SK-N-SH treated with all-trans-retinoic acid at 6 μM for 48 hours (cell line): ENCODE measurements around the gene PSMC1.

Experiments
- ATAC-seq: fragments of 200-7000 bp; cut with Tn5 transposase; 3 replicates; pipeline ENCODE4 v1.9.1; 2020; ENCODE audit warnings: mild to moderate bottlenecking, moderate library complexity
- CSDC2 ChIP-seq: fragments of 250-450 bp; sonication (Bioruptor Pico); IDR thresholded peaks from 2 replicates; pipeline ENCODE4 v1.5.0; 2020; ENCODE audit warnings: mild to moderate bottlenecking, moderate library complexity
- ESRRG ChIP-seq: fragments of 250-450 bp; sonication (Bioruptor Pico); IDR thresholded peaks from 2 replicates; pipeline ENCODE4 v1.6.1; 2021; ENCODE audit warnings: mild to moderate bottlenecking
- GLIS3 ChIP-seq: fragments of 250-450 bp; sonication (Bioruptor Pico); IDR thresholded peaks from 2 replicates; pipeline ENCODE4 v1.5.0; 2020; ENCODE audit warnings: mild to moderate bottlenecking, moderate library complexity
- OSR1 ChIP-seq: fragments of 250-450 bp; sonication (Bioruptor Pico); IDR thresholded peaks from 2 replicates; pipeline ENCODE4 v1.8.0; 2022; ENCODE audit warnings: moderate library complexity, mild to moderate bottlenecking, inconsistent platforms
- POU6F1 ChIP-seq: fragments of 250-450 bp; sonication (Bioruptor Pico); IDR thresholded peaks from 2 replicates; pipeline ENCODE4 v1.8.0; 2021; ENCODE audit warnings: low read depth, mild to moderate bottlenecking, moderate library complexity, borderline replicate concordance
- PPARA ChIP-seq: fragments of 250-450 bp; sonication (Bioruptor Pico); IDR thresholded peaks from 2 replicates; pipeline ENCODE4 v1.5.0; 2020; ENCODE audit warnings: mild to moderate bottlenecking, borderline replicate concordance
- RARB ChIP-seq: fragments of 250-450 bp; sonication (Bioruptor Pico); IDR thresholded peaks from 2 replicates; pipeline ENCODE4 v1.8.0; 2021; ENCODE audit warnings: mild to moderate bottlenecking, moderate library complexity
- TSHZ2 ChIP-seq: fragments of 250-450 bp; sonication (Bioruptor Pico); IDR thresholded peaks from 2 replicates; pipeline ENCODE4 v1.5.0; 2020; ENCODE audit warnings: mild to moderate bottlenecking, moderate library complexity
- ZC3H10 ChIP-seq: fragments of 250-450 bp; sonication (Bioruptor Pico); IDR thresholded peaks from 2 replicates; pipeline ENCODE4 v1.5.1; 2021; ENCODE audit warnings: mild to moderate bottlenecking, moderate library complexity
- ZFP30 ChIP-seq: fragments of 450-650 bp; formaldehyde crosslinking; IDR thresholded peaks from 2 replicates; pipeline ENCODE4 v1.5.0; 2022; ENCODE audit warnings: mild to moderate bottlenecking, moderate library complexity
- ZNF565 ChIP-seq: fragments of 450-650 bp; formaldehyde crosslinking; conservative IDR thresholded peaks from 2 replicates; pipeline ENCODE4 v1.5.0; 2020; ENCODE audit warnings: low read depth, mild to moderate bottlenecking, moderate library complexity

Gene PSMC1

GRCh38 chr14:90319634-90320541 is 63.5 kb downstream of the PSMC1 start (continued):
- TF ChIP-seq TSHZ2 (CRISPR knock-in tag) (no peak), POU6F1 (CRISPR knock-in tag) (no peak), ESRRG (CRISPR knock-in tag) (no peak), ZC3H10 (CRISPR knock-in tag) (no peak), CSDC2 (CRISPR knock-in tag) (no peak), RARB (CRISPR knock-in tag) (no peak)

GRCh38 chr14:90321891-90322290 is 65.5 kb downstream of the PSMC1 start:
- ATAC-seq: no peak
- TF ChIP-seq PPARA: no peak
- no peak for TF ChIP-seq POU6F1 (CRISPR knock-in tag)
- no peak for TF ChIP-seq OSR1 (CRISPR knock-in tag)
- TF ChIP-seq GLIS3: no peak
- TF ChIP-seq ZC3H10 (CRISPR knock-in tag): no peak
- no peak for TF ChIP-seq ZFP30 (CRISPR knock-in tag)
- TF ChIP-seq ZNF565 (CRISPR knock-in tag): no peak
